Right kidney (tissue), 1 donor: ENCODE results near the gene INSR.

Experiments used
- DNase-seq: peaks from one replicate; pipeline ENCODE4 v3.0.0-alpha.2; 2016

The INSR gene

GRCh38 chr19:7297742-7298141, 3.5 kb upstream of the INSR start:
- DNase-seq: no peak

GRCh38 chr19:7295912-7296536, 1.8 kb upstream of the INSR start:
- no peak for DNase-seq

- DNase-seq: peak; percentile 80
These were observed 471 bp upstream of the INSR start for GRCh38 chr19:7294558-7295212.

- DNase-seq: peak; percentile 61
These were observed 1.1 kb downstream of the INSR start for GRCh38 chr19:7292950-7293761.

GRCh38 chr19:7292352-7292949, 1.8 kb downstream of the INSR start:
- DNase-seq: no peak

- no peak for DNase-seq
These were observed 5.2 kb downstream of the INSR start for GRCh38 chr19:7288977-7289376.

GRCh38 chr19:7288131-7288530, 6.1 kb downstream of the INSR start:
- no peak for DNase-seq

- DNase-seq: no peak
These were observed 6.5 kb downstream of the INSR start for GRCh38 chr19:7287722-7288121.

GRCh38 chr19:7280940-7281666, 13.1 kb downstream of the INSR start:
- DNase-seq: no peak

- DNase-seq: no peak
These were observed 21.2 kb downstream of the INSR start for GRCh38 chr19:7272856-7273578.

GRCh38 chr19:7268705-7269098, 25.5 kb downstream of the INSR start:
- DNase-seq: no peak

GRCh38 chr19:7267792-7268704, 26.2 kb downstream of the INSR start:
- no peak for DNase-seq

GRCh38 chr19:7266832-7267231, 27.4 kb downstream of the INSR start:
- no peak for DNase-seq

- no peak for DNase-seq
These were observed 28.3 kb downstream of the INSR start for GRCh38 chr19:7265963-7266362.

GRCh38 chr19:7264858-7265257, 29.4 kb downstream of the INSR start:
- no peak for DNase-seq

- DNase-seq: no peak
These were observed 30.7 kb downstream of the INSR start for GRCh38 chr19:7263521-7263920.

- DNase-seq: no peak
These were observed 31.1 kb downstream of the INSR start for GRCh38 chr19:7263066-7263465.

- DNase-seq: no peak
These were observed 31.7 kb downstream of the INSR start for GRCh38 chr19:7262470-7262869.

GRCh38 chr19:7260161-7260560, 34.1 kb downstream of the INSR start:
- no peak for DNase-seq

- no peak for DNase-seq
These were observed 35.3 kb downstream of the INSR start for GRCh38 chr19:7258840-7259395.
